Measurements from ENCODE around the gene VRK3. TPM values are rescaled to one million over a fixed set of nuclear protein-coding genes. Genes with fewer than 3 reads are reported as not detected.

Gene VRK3
- total RNA-seq, 6 experiments from 2014 or later = 30.2 to 33.9 (median 32.7) TPM

GRCh38 chr19:49952906-49953305, 72.3 kb downstream of the VRK3 start:
- Mint-ChIP-seq H3K9me3 (no peaks in the 10 kb centered on the region), H3K27ac (no peak overlapping the region), H3K27me3 (ENCODE audit: insufficient read depth) (peaks cover 43% of the 10 kb centered on the region), H3K4me3 (no peak overlapping the region), H3K4me1 (ENCODE audit: low read depth) (peaks cover 22% of the 10 kb centered on the region; the same call in 1 of the 2 replicates), H3K36me3 (ENCODE audit: low read depth) (no peaks in the 10 kb centered on the region)
- TF ChIP-seq CTCF (IDR thresholded peaks at IDR 0.05) = no peak
- DNase-seq = no peak

DNA sequence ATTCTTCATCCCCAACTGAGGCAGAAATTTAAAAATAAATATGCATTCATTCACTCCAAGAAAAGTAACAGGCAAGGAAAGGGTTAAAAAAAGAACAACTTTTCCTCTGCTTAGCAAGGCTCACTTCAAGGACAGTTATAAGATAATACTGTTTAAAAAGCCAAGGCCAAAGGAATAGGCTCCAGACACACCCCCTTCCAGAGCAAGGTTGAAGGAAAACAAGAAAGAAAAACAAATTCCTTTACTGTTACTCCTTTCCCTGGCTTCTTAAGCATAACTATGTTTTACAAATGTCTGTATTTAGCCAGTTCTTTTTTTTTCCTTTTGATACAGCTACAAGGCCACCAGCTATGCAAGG, 72.7 kb downstream of the VRK3 start:
- peaks cover 48% of the 10 kb centered on the region for H3K27me3 Mint-ChIP-seq (ENCODE audit: insufficient read depth)
- no peak for DNase-seq
- no peaks in the 10 kb centered on the region for H3K9me3 Mint-ChIP-seq
- no peaks in the 10 kb centered on the region for H3K36me3 Mint-ChIP-seq (ENCODE audit: low read depth)
- H3K4me3 Mint-ChIP-seq = no peak overlapping the region
- H3K4me1 Mint-ChIP-seq (ENCODE audit: low read depth) = peaks cover 22% of the 10 kb centered on the region; the same call in 1 of the 2 replicates
- TF ChIP-seq CTCF (IDR thresholded peaks at IDR 0.05) = no peak
- H3K27ac Mint-ChIP-seq = no peak overlapping the region

GRCh38 chr19:49951806-49952478, 73.2 kb downstream of the VRK3 start:
- Mint-ChIP-seq H3K4me3 (no peak overlapping the region), H3K27ac (no peak overlapping the region), H3K27me3 (ENCODE audit: insufficient read depth) (peaks cover 51% of the 10 kb centered on the region), H3K9me3 (no peaks in the 10 kb centered on the region), H3K4me1 (ENCODE audit: low read depth) (peaks cover 22% of the 10 kb centered on the region; the same call in 1 of the 2 replicates), H3K36me3 (ENCODE audit: low read depth) (no peaks in the 10 kb centered on the region)
- no peak for TF ChIP-seq CTCF (IDR thresholded peaks at IDR 0.05)
- no peak for DNase-seq

DNA sequence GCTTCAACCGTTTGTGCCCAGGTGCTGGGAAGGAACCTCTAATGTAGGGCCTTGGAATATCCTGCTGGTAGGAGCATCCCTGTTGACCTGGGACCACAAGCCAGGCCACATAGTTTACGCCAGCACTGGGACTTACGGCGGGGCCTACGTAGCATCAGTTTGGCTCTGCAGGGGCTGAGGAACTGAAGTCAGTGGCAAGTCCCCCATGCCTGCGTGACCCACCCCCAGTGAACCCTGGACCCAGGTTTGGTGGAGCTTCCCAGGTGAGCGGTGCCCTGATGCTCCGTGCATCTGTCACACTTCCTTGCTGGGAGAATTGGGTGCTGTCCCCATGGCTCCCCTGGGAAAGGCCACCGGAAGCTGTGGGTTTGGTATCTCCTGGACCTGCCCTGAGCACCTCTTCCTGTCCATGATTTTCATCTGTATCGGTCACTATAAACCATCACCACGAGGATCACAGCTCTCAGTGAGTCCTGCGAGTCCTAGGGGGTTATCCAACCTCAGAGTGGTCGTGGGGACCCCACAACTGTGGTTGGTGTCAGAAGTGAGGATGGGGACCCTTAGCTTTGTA, 74.1 kb downstream of the VRK3 start:
- Mint-ChIP-seq H3K27ac (no peak overlapping the region), H3K9me3 (no peaks in the 10 kb centered on the region), H3K4me3 (no peak overlapping the region), H3K36me3 (ENCODE audit: low read depth) (no peaks in the 10 kb centered on the region), H3K27me3 (ENCODE audit: insufficient read depth) (peaks cover 47% of the 10 kb centered on the region), H3K4me1 (ENCODE audit: low read depth) (peaks cover 22% of the 10 kb centered on the region; the same call in 1 of the 2 replicates)
- no peak for DNase-seq
- no peak for TF ChIP-seq CTCF (IDR thresholded peaks at IDR 0.05)

DNA sequence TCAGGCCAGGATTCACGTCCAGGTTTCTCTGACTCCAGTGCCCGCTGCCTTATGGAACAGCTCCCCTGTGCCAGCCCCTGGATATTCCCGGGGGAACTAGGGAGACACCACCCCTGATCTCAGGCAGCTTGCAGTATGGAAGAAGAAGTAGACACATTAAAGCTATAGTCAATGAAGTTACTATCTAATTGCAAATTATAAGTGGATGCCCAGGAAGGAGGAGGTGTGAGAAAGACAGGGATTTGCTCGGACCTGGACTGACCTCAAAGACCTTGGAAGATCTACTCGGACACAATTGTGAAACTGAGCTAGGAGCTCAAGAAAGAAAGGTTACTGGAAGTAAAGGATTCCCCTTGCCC, 74.6 kb downstream of the VRK3 start:
- Mint-ChIP-seq H3K27ac (no peak overlapping the region), H3K36me3 (ENCODE audit: low read depth) (no peaks in the 10 kb centered on the region), H3K4me3 (no peak overlapping the region), H3K27me3 (ENCODE audit: insufficient read depth) (peaks cover 43% of the 10 kb centered on the region), H3K9me3 (no peaks in the 10 kb centered on the region), H3K4me1 (ENCODE audit: low read depth) (peaks cover 22% of the 10 kb centered on the region; the same call in 1 of the 2 replicates)
- TF ChIP-seq CTCF (IDR thresholded peaks at IDR 0.05) = no peak
- DNase-seq = no peak
